ENCODE measurements around the gene CEP72. TPM values are rescaled to one million over a fixed set of nuclear protein-coding genes. Genes with fewer than 3 reads are reported as not detected.
"Not testable (repeated sequence)": the region's sequence is repeated elsewhere in the genome, so short reads cannot be mapped to it uniquely, and the experiment has no call there.

Gene CEP72
- total and polyA plus RNA-seq, 5 donors from 2014 or later: 3.2 to 12.3 (median 3.8) TPM

DNA sequence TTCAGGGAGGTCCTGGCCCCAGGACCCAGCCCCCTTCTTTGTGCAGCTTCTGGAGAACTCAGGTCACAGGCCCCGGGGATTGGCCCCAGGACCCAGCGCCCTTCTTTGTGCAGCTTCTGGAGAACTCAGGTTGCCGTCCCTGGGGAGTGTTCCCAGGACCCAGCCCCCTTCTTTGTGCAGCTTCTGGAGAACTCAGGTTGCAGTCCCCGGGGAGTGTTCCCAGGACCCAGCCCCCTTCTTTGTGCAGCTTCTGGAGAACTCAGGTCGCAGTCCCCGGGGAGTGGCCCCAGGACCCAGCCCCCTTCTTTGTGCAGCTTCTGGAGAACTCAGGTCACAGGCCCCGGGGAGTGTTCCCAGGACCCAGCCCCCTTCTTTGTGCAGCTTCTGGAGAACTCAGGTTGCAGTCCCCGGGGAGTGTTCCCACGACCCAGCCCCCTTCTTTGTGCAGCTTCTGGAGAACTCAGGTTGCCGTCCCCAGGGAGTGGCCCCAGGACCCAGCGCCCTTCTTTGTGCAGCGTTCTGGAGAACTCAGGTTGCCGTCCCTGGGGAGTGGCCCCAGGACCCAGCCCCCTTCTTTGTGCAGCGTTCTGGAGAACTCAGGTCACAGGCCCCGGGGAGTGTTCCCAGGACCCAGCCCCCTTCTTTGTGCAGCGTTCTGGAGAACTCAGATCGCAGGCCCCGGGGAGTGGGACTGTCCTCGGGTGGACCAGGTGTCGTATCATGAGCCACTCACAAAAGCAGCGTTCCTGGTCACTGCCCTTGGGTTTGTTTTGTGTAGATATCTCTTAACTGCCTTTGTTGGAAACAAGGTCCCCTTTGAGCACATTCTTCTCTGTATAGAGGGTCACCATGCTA lies 16.4 kb downstream of the CEP72 start:
- not testable (repeated sequence) for H3K27ac ChIP-seq (ENCODE audit: insufficient read depth, low read length, poor library complexity, severe bottlenecking); H3K27me3 Mint-ChIP-seq; H3K4me1 Mint-ChIP-seq; H3K4me3 ChIP-seq (ENCODE audit: low read depth, low read length); H3K27me3 ChIP-seq (ENCODE audit: control insufficient read depth, insufficient read depth, low read length); H3K4me3 Mint-ChIP-seq; H3K9me3 ChIP-seq (ENCODE audit: control insufficient read depth in 2 of 2, low read length in 2 of 2); ATAC-seq (ENCODE audit: low read depth in 2 of 2); DNase-seq; H3K27ac Mint-ChIP-seq; H3K4me1 ChIP-seq (ENCODE audit: control insufficient read depth, insufficient read depth, low read length, poor library complexity, severe bottlenecking); H3K9me3 Mint-ChIP-seq
- peaks cover 11% of the 10 kb centered on the region for H3K36me3 ChIP-seq (ENCODE audit: control insufficient read depth, insufficient read depth, low read length)
- peaks cover 16% of the 10 kb centered on the region for H3K36me3 Mint-ChIP-seq

DNA sequence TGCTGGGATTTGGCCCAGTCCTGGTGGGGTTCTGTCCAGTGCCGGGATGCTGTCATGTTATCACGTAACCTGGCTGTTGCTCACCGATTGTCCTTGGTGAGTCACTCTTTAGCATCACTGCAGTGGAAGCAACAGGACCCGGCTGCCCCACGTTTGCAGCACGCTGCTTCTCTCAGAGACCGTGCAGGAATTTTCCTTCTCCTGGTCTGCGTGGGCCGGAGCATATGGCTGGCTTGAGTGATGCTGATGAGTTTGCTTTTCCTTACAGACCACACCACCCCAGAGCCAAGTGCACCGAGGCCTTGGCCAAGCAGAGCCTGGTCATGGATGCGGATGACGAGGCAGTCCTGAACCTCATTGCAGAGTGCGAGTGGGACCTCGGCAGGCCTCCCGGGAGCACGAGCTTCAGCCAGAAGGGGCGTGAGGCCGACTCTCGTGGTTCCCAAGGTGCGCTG lies 21.4 kb downstream of the CEP72 start:
- Mint-ChIP-seq H3K4me3 (no peak overlapping the region), H3K27ac (peak overlapping the region in 1 of 3 donors; percentile 48), H3K4me1 (no peaks in the 10 kb centered on the region), H3K9me3 (no peaks in the 10 kb centered on the region), H3K36me3 (peaks cover 25% of the 10 kb centered on the region), H3K27me3 (no peaks in the 10 kb centered on the region)
- no peaks in the 10 kb centered on the region for H3K4me1 ChIP-seq (ENCODE audit: control insufficient read depth, insufficient read depth, low read length, poor library complexity, severe bottlenecking)
- no peak overlapping the region for H3K27ac ChIP-seq (ENCODE audit: insufficient read depth, low read length, poor library complexity, severe bottlenecking)
- no peak overlapping the region for H3K4me3 ChIP-seq (ENCODE audit: low read depth, low read length)
- no peak for ATAC-seq (ENCODE audit: low read depth in 2 of 2)
- H3K9me3 ChIP-seq (ENCODE audit: control insufficient read depth in 2 of 2, low read length in 2 of 2): peaks cover 0 to 3% of the 10 kb centered on the region in 2 experiments
- peak in 1 of 3 donors; percentile 16 for DNase-seq
- no peaks in the 10 kb centered on the region for H3K27me3 ChIP-seq (ENCODE audit: control insufficient read depth, insufficient read depth, low read length)
- H3K36me3 ChIP-seq (ENCODE audit: control insufficient read depth, insufficient read depth, low read length): peaks cover 44% of the 10 kb centered on the region

DNA sequence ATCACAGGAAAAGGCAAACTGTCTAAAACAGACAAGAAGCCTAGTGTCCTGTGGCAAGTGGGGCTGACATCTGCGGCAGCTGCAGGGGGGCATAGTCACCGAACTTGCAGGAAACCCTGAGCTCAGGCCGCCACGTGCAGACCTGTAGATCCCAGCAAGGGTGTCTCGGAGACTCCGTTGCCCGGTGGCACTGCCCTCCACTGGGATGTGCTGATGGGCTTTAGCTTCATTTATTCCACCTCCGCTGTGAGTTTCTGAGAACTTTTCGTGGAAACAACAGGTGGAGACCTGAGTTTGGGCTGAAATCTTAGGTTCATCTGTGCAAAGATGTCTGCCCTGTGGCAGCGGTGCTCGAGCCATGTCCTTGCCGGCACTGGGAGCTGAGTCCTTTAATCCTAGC lies 22.1 kb downstream of the CEP72 start:
- Mint-ChIP-seq H3K4me3 (no peak overlapping the region), H3K27me3 (no peaks in the 10 kb centered on the region), H3K9me3 (no peaks in the 10 kb centered on the region), H3K4me1 (no peaks in the 10 kb centered on the region), H3K27ac (no peak overlapping the region), H3K36me3 (peaks cover 25% of the 10 kb centered on the region)
- Histone ChIP-seq H3K9me3 (ENCODE audit: control insufficient read depth in 2 of 2, low read length in 2 of 2) (peaks cover 0 to 3% of the 10 kb centered on the region in 2 experiments), H3K4me1 (ENCODE audit: control insufficient read depth, insufficient read depth, low read length, poor library complexity, severe bottlenecking) (no peaks in the 10 kb centered on the region), H3K4me3 (ENCODE audit: low read depth, low read length) (no peak overlapping the region), H3K27ac (ENCODE audit: insufficient read depth, low read length, poor library complexity, severe bottlenecking) (no peak overlapping the region), H3K36me3 (ENCODE audit: control insufficient read depth, insufficient read depth, low read length) (peaks cover 45% of the 10 kb centered on the region), H3K27me3 (ENCODE audit: control insufficient read depth, insufficient read depth, low read length) (no peaks in the 10 kb centered on the region)
- ATAC-seq (ENCODE audit: low read depth in 2 of 2): no peak
- DNase-seq: no peak

DNA sequence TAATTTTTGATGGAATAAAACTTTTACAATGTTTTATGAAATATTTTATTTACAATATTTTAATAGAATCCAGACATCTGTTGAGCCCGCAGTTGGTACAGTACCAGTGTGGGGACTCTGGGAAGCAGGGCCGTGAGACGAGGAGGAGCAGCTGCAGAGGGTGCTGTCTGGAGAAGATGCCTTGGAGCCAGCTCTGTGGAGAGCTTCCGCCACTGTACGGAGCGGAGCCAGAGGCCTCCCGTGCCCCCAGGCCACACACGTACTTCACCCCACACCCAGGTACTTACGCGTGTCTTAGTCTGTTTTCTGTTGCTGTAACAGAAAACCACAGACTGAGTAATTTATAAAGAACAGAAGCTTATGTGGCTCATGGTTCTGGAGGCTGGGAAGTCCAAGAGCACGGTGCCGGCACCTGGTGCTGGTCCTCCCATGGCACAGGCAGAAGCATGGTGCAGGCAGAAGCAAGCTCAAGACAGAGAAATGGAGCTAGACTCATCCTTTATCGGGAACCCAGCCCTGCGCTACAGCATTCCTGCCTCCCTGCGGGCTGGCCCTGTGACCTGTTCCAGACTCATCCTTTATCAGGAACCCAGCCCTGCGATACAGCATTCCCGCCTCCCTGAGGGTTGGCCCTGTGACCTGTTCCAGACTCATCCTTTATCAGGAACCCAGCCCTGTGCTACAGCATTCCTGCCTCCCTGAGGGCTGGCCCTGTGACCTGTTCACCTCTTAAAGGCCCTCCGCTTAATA lies 23.3 kb downstream of the CEP72 start:
- ATAC-seq (ENCODE audit: low read depth in 2 of 2): no peak
- Histone ChIP-seq H3K27me3 (ENCODE audit: control insufficient read depth, insufficient read depth, low read length) (no peaks in the 10 kb centered on the region), H3K36me3 (ENCODE audit: control insufficient read depth, insufficient read depth, low read length) (peaks cover 57% of the 10 kb centered on the region), H3K4me1 (ENCODE audit: control insufficient read depth, insufficient read depth, low read length, poor library complexity, severe bottlenecking) (no peaks in the 10 kb centered on the region), H3K27ac (ENCODE audit: insufficient read depth, low read length, poor library complexity, severe bottlenecking) (no peak overlapping the region), H3K9me3 (ENCODE audit: control insufficient read depth in 2 of 2, low read length in 2 of 2) (peaks cover 0 to 3% of the 10 kb centered on the region in 2 experiments), H3K4me3 (ENCODE audit: low read depth, low read length) (no peak overlapping the region)
- H3K4me3 Mint-ChIP-seq: no peak overlapping the region
- no peaks in the 10 kb centered on the region for H3K4me1 Mint-ChIP-seq
- H3K9me3 Mint-ChIP-seq: no peaks in the 10 kb centered on the region
- H3K36me3 Mint-ChIP-seq: peaks cover 25% of the 10 kb centered on the region
- no peak for DNase-seq
- no peak overlapping the region for H3K27ac Mint-ChIP-seq
- H3K27me3 Mint-ChIP-seq: no peaks in the 10 kb centered on the region

DNA sequence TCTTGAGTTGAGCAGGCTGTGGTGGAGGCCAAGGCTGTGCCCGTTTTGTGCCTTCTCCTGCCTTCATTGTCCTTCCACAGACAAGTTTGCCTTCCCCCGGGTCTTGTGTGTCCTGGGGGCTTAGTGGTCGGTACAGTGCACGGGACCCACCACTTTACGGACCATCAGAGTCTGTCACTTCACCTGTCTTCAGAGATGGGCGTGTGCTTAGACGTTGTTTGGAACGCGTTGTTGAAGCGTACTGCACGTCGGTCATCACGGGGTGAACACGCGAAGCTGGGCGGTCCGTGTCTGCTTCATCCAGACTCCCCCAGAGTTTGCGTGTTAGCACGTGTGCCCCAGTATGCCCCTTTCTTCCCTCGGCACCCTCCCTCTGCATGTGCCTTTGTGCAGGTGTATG lies 24.8 kb downstream of the CEP72 start:
- Histone ChIP-seq H3K4me3 (ENCODE audit: low read depth, low read length) (no peak overlapping the region), H3K4me1 (ENCODE audit: control insufficient read depth, insufficient read depth, low read length, poor library complexity, severe bottlenecking) (no peaks in the 10 kb centered on the region), H3K27ac (ENCODE audit: insufficient read depth, low read length, poor library complexity, severe bottlenecking) (no peak overlapping the region), H3K36me3 (ENCODE audit: control insufficient read depth, insufficient read depth, low read length) (peaks cover 62% of the 10 kb centered on the region), H3K27me3 (ENCODE audit: control insufficient read depth, insufficient read depth, low read length) (no peaks in the 10 kb centered on the region), H3K9me3 (ENCODE audit: control insufficient read depth in 2 of 2, low read length in 2 of 2) (peaks cover 0 to 3% of the 10 kb centered on the region in 2 experiments)
- Mint-ChIP-seq H3K4me1 (no peaks in the 10 kb centered on the region), H3K9me3 (no peaks in the 10 kb centered on the region), H3K27ac (no peak overlapping the region), H3K27me3 (no peaks in the 10 kb centered on the region), H3K4me3 (no peak overlapping the region), H3K36me3 (peaks cover 28% of the 10 kb centered on the region)
- DNase-seq (no peak), ATAC-seq (ENCODE audit: low read depth in 2 of 2) (no peak)

DNA sequence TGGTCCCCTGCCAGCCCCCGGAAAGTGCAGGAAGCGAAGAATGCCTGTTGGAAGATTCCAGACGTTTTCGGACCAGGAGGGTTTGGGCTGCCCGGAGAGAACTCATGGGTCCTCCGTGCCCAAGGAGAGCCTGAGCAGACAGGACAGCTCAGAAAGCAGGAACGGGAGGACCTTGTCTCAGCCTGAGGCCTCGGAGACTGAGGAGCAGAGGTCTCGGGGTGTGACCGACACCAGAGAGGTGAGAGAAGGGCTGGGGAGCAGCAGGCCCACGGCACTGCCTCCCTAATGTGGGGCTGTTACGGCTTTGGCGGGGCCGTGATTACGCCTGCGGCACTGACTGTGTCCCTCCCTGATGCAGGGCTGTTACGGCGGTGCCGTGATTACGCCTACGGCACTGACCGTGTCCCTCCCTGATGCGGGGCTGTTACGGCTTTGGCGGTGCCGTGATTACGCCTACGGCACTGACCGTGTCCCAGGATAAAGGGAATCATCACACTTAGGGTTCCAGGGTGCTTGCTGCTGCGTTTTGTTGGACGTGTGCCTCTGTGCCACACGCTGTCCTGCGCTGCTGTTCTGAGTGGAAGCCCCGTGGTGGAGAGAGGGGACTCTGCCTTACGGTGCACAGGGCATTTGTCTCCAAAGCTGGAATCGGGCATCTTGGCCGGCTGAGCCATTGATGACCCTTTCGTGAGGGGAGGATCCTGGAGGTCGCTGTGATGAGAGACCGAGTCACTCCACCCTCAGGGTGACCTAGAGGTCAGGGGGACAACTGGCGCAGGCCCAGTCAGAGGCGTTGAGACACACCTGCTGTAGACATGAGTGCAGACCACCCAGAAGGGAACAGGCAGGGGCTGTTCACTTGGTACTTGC lies 25.7 kb downstream of the CEP72 start:
- Mint-ChIP-seq H3K9me3 (no peaks in the 10 kb centered on the region), H3K4me1 (no peaks in the 10 kb centered on the region), H3K36me3 (peaks cover 28% of the 10 kb centered on the region), H3K4me3 (no peak overlapping the region), H3K27ac (no peak overlapping the region), H3K27me3 (no peaks in the 10 kb centered on the region)
- H3K4me1 ChIP-seq (ENCODE audit: control insufficient read depth, insufficient read depth, low read length, poor library complexity, severe bottlenecking): no peaks in the 10 kb centered on the region
- no peak overlapping the region for H3K27ac ChIP-seq (ENCODE audit: insufficient read depth, low read length, poor library complexity, severe bottlenecking)
- DNase-seq (no peak), ATAC-seq (ENCODE audit: low read depth in 2 of 2) (no peak)
- no peaks in the 10 kb centered on the region for H3K27me3 ChIP-seq (ENCODE audit: control insufficient read depth, insufficient read depth, low read length)
- H3K4me3 ChIP-seq (ENCODE audit: low read depth, low read length): no peak overlapping the region
- H3K36me3 ChIP-seq (ENCODE audit: control insufficient read depth, insufficient read depth, low read length): peaks cover 64% of the 10 kb centered on the region
- peaks cover 0 to 3% of the 10 kb centered on the region in 2 experiments for H3K9me3 ChIP-seq (ENCODE audit: control insufficient read depth in 2 of 2, low read length in 2 of 2)

DNA sequence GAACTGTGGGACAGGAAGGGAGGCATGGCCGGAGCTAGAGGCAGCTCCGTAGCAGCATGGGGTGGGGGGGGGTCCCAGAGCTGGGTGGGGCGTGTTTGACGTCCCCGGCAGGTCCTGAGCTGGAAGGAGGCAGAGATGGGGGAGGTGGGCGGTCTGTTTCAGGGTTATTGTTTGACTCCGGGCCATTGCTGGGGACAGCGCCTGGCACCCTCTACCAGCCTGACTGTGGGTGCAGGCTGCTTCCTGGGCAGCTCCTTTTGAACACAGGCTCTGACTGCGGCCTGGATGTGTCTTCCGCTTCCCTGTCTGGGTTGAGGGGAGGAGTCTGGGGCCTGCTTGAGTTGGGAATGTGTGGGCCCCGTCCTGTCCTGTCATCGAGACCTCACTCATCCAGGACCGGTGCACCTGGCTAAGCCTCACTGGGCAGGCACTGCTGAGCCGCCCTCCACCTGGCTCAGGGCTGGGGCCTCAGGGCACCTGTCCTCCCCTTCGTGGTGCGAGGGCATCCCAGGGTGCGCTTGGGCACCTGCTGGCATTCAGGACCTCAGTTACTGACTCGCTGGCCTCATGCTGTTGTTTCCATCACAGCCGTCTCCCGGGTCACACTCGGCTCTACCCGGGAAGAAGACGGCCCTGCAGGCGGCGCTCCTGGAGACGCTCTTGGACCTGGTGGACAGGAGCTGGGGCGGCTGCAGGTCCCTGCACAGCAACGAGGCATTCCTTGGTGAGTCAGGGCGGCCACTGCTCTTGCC lies 26.5 kb downstream of the CEP72 start:
- H3K4me3 Mint-ChIP-seq: no peak overlapping the region
- Histone ChIP-seq H3K27me3 (ENCODE audit: control insufficient read depth, insufficient read depth, low read length) (no peaks in the 10 kb centered on the region), H3K36me3 (ENCODE audit: control insufficient read depth, insufficient read depth, low read length) (peaks cover 61% of the 10 kb centered on the region), H3K4me1 (ENCODE audit: control insufficient read depth, insufficient read depth, low read length, poor library complexity, severe bottlenecking) (no peaks in the 10 kb centered on the region), H3K9me3 (ENCODE audit: control insufficient read depth in 2 of 2, low read length in 2 of 2) (peaks cover 0 to 3% of the 10 kb centered on the region in 2 experiments), H3K27ac (ENCODE audit: insufficient read depth, low read length, poor library complexity, severe bottlenecking) (no peak overlapping the region), H3K4me3 (ENCODE audit: low read depth, low read length) (no peak overlapping the region)
- ATAC-seq (ENCODE audit: low read depth in 2 of 2): no peak
- no peaks in the 10 kb centered on the region for H3K27me3 Mint-ChIP-seq
- no peaks in the 10 kb centered on the region for H3K4me1 Mint-ChIP-seq
- peaks cover 28% of the 10 kb centered on the region for H3K36me3 Mint-ChIP-seq
- H3K27ac Mint-ChIP-seq: no peak overlapping the region
- no peak for DNase-seq
- no peaks in the 10 kb centered on the region for H3K9me3 Mint-ChIP-seq

All from CD4-positive, CD25-positive, alpha-beta regulatory T cell (primary cell).